Skeletal muscle tissue (tissue), 4 donors: Measurements from ENCODE around the gene JMJD1C. TPM values are rescaled to one million over a fixed set of nuclear protein-coding genes. Genes with fewer than 3 reads are reported as not detected.

ENCODE experiments used
- H3K27ac ChIP-seq: one replicate; pipeline ENCODE4 v1.7.0; 2013; ENCODE audit warnings: mild to moderate bottlenecking, low read depth, low read length, inconsistent platforms
- H3K27me3 ChIP-seq, 3 donors: one replicate each; pipeline ENCODE4 v1.7.0; 2013; ENCODE audit warnings: low read length in 3 of 3; ENCODE audit not compliant: control insufficient read depth in 3 of 3, insufficient read depth in 3 of 3
- H3K36me3 ChIP-seq, 3 donors: one replicate each; pipeline ENCODE4 v1.7.0; 2013; ENCODE audit warnings: low read length in 3 of 3; ENCODE audit not compliant: control insufficient read depth in 3 of 3, insufficient read depth in 3 of 3
- H3K4me1 ChIP-seq, 3 donors: one replicate each; pipeline ENCODE4 v1.7.0; 2013; ENCODE audit warnings: low read length in 3 of 3, mild to moderate bottlenecking in 3 of 3; ENCODE audit not compliant: control insufficient read depth in 3 of 3, insufficient read depth in 3 of 3
- H3K4me3 ChIP-seq, 3 donors: one replicate each; pipeline ENCODE4 v1.7.0; 2013; ENCODE audit warnings: low read length in 3 of 3
- H3K9ac ChIP-seq, 3 donors: one replicate each; pipeline ENCODE4 v1.7.0; 2013; ENCODE audit warnings: low read length in 3 of 3, mild to moderate bottlenecking in 3 of 3, moderate library complexity in 2 of 3, low read depth in 1 of 3
- H3K9me3 ChIP-seq, 3 donors: one replicate each; pipeline ENCODE4 v1.7.0; 2013; ENCODE audit warnings: low read length in 3 of 3; ENCODE audit not compliant: control insufficient read depth in 3 of 3
- total RNA-seq: library from RNA; depleted of rRNA; stranded (reverse); fragments of >200 nt; gene quantifications from one replicate; pipeline ENCODE4 v1.2.3, GENCODE V29; 2014
- donor health status: Osteomylitis.

JMJD1C gene
- total RNA-seq, 1 donor from 2014 or later: 90.8 TPM

DNA sequence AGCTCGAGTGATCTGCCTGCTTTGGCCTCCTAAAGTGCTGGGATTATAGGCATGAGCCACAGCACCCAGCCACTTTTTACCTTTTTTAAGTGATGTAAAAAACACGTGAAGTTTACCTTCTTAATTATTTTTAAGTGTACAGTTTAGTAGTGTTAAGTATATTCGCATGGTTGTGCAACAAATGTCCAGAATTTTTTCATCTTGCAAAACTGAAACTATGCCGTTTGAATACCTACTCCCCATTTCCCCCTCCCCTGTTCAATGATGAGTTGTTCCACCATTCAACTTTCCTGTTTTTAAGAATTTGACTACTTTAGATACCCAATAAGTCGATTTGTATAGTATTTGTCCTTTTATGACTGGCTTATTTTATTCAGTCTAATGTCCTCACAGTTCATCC is 321.8 kb downstream of the JMJD1C start:
- no peak overlapping the region for H3K4me3 ChIP-seq
- H3K36me3 ChIP-seq: peaks cover 4 to 5% (median 5%) of the 10 kb centered on the region in 3 donors
- peaks cover 4 to 10% (median 10%) of the 10 kb centered on the region in 3 donors for H3K4me1 ChIP-seq
- no peaks in the 10 kb centered on the region for H3K9me3 ChIP-seq
- no peak overlapping the region for H3K9ac ChIP-seq
- H3K27me3 ChIP-seq: no peaks in the 10 kb centered on the region
- H3K27ac ChIP-seq: no peak overlapping the region

DNA sequence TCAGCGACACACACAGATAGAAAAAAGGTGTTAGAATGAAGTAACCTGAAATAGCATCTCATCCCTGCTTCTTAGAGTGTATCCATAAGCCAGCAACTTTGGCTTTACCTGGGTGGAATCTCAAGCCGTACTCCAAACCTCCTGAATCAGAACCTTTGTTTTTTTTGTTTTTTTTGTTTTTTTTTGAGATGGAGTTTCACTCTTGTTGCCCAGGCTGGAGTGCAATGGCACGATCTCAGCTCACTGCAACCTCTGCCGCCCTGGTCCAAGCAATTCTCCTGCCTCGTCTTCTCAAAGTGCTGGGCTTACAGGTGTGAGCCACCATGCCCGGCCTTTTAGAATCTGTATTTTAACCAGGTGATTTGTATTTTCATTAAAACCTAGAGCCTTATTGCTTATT is 323.6 kb downstream of the JMJD1C start:
- peaks cover 10 to 16% (median 10%) of the 10 kb centered on the region in 3 donors for H3K4me1 ChIP-seq

GRCh38 chr10:63140077-63140476 is 325.7 kb downstream of the JMJD1C start:
- no peaks in the 10 kb centered on the region for H3K9me3 ChIP-seq
- peaks cover 2 to 22% (median 15%) of the 10 kb centered on the region in 3 donors for H3K4me1 ChIP-seq
- H3K9ac ChIP-seq: no peak overlapping the region
- H3K27me3 ChIP-seq: no peaks in the 10 kb centered on the region
- no peak overlapping the region for H3K4me3 ChIP-seq
- no peak overlapping the region for H3K27ac ChIP-seq
- H3K36me3 ChIP-seq: peaks cover 3 to 5% (median 4%) of the 10 kb centered on the region in 3 donors

More for the DNA sequence above, 323.6 kb downstream of the JMJD1C start:
- Histone ChIP-seq H3K9me3 (no peaks in the 10 kb centered on the region), H3K27me3 (no peaks in the 10 kb centered on the region), H3K9ac (no peak overlapping the region), H3K4me3 (no peak overlapping the region), H3K36me3 (peaks cover 3 to 5% (median 4%) of the 10 kb centered on the region in 3 donors), H3K27ac (no peak overlapping the region)

DNA sequence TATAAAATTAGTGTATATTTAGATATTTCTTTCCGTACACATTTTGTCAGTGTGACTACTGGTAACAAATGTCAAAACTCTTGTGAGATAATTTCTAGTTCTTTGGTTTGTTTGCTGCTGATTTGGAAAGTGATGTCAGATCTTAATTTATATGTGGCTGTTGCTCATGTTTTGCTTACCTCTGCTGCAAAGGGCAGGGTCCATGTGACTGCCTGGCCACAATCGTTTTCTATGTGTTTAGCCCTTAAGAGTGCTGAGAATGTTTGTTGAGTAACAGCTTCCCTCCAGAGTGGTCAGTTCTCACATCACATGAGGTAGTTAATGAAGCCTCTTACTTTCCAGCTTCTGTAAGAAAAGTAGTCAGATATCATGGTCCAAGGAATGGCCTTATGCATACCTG is 328.5 kb downstream of the JMJD1C start:
- Histone ChIP-seq H3K9me3 (no peaks in the 10 kb centered on the region), H3K27me3 (no peaks in the 10 kb centered on the region), H3K4me3 (no peak overlapping the region), H3K27ac (peak overlapping the region; percentile 69), H3K9ac (peak overlapping the region in 1 of 3 donors; percentile 11), H3K4me1 (peaks cover 11 to 31% (median 16%) of the 10 kb centered on the region in 3 donors), H3K36me3 (peaks cover 3 to 5% (median 4%) of the 10 kb centered on the region in 3 donors)

DNA sequence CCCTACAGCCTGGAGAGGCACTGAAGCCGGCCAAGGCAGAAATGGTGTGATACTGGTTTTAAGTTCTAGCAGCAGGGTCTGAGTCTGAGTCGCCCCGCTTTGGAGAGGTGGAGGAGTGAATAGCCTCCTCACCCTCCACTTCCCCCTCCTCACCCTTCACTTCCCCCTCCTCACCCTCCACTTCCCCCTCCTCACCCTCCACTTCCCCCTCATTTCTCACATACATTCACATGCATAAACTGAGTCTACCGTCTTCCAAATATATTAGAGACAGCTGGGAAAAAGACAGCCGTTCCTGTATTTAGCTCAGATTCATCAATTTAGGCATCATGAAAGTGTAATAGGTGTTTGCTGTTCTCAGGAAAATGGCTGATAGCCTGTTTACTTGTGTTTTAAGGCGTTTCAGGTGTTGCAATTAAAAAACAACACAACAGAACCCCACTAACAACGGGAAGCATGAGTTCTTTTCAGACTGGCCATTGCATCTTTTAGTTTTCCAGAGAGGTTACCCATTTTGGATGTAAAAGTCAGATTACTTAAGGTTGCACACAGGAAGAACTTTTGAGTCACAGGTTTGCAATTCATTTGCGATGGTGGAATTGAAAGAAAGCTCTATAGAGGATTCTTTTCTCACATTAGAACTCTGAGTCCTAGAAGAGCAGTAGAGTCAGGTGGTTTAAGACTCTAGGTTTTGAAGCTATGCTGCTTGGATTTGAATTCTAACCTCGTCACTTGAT is 331.8 kb downstream of the JMJD1C start:
- Histone ChIP-seq H3K27ac (peak overlapping the region; percentile 97), H3K4me1 (peaks cover 11 to 31% (median 16%) of the 10 kb centered on the region in 3 donors), H3K9ac (peak overlapping the region; percentile 99 to 100 (median 100)), H3K36me3 (no peaks in the 10 kb centered on the region), H3K27me3 (no peaks in the 10 kb centered on the region), H3K4me3 (peak overlapping the region; percentile 66 to 97 (median 84)), H3K9me3 (no peaks in the 10 kb centered on the region)

DNA sequence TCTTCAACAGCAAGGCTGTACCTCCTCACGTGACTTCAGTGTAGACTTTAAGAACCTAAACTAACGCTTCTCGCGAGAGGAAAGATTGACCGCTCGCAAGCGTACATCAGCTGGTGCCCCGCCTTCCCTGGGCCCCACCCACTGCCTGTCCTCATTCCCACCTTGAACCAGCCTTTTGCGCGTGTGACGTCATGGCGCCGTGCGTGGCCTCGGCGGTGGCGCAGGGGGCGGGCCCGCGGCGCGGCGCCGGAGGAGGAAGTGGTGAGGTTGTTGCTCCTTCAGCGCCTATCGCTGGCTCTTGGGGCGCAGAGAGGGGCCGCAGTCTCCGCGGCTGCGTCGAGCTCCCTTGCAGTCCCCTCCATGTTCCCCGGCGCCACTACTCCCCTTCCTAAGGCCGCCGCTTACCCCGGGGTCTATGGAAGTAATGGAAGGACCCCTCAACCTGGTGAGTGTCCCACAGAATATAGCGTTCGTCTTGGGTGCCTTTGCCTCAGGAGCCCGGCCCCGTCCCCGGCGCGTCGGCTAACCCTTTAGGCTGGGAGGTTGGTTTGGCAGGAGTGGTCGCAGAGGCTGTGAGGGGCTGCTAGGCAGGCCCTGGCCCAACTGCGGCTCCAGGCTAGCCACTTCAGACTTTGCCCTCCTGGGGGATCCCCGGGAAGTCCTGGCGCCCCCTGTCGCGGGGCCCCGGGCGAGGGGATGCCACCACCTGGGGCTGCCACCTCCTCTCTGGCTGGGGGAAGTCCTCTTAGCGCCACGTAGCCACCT is 332.5 kb downstream of the JMJD1C start, which contains the start of gene NRBF2:
Gene NRBF2 (plus strand): TSS at position 273 of the 765 bp plus-strand sequence. CDS start 143 bp downstream, at position 416.
- H3K4me1 ChIP-seq: peaks cover 11 to 31% (median 16%) of the 10 kb centered on the region in 3 donors
- H3K36me3 ChIP-seq: no peaks in the 10 kb centered on the region
- H3K9ac ChIP-seq: peak within 1 kb of the TSS; percentile 99 to 100 (median 100)
- H3K9me3 ChIP-seq: no peaks in the 10 kb centered on the region
- no peaks in the 10 kb centered on the region for H3K27me3 ChIP-seq
- peak within 1 kb of the TSS; percentile 97 for H3K27ac ChIP-seq
- peak within 1 kb of the TSS; percentile 66 to 97 (median 84) for H3K4me3 ChIP-seq

- H3K9ac ChIP-seq: no peak overlapping the region
These were observed 333.1 kb downstream of the JMJD1C start for GRCh38 chr10:63132651-63133055.

GRCh38 chr10:63129888-63130287 is 335.9 kb downstream of the JMJD1C start:
- Histone ChIP-seq H3K36me3 (no peaks in the 10 kb centered on the region), H3K9me3 (no peaks in the 10 kb centered on the region), H3K27ac (no peak overlapping the region), H3K4me1 (peaks cover 0 to 9% (median 9%) of the 10 kb centered on the region in 3 donors), H3K4me3 (no peak overlapping the region), H3K27me3 (no peaks in the 10 kb centered on the region), H3K9ac (no peak overlapping the region)

More at GRCh38 chr10:63132651-63133055, 333.1 kb downstream of the JMJD1C start:
- H3K9me3 ChIP-seq: no peaks in the 10 kb centered on the region
- H3K27me3 ChIP-seq: no peaks in the 10 kb centered on the region
- peak overlapping the region; percentile 66 to 97 (median 84) for H3K4me3 ChIP-seq
- no peaks in the 10 kb centered on the region for H3K36me3 ChIP-seq
- H3K4me1 ChIP-seq: peaks cover 11 to 30% (median 15%) of the 10 kb centered on the region in 3 donors
- H3K27ac ChIP-seq: peak overlapping the region; percentile 97

- Histone ChIP-seq H3K4me1 (peaks cover 0 to 3% (median 0%) of the 10 kb centered on the region in 3 donors), H3K36me3 (no peaks in the 10 kb centered on the region), H3K9me3 (no peaks in the 10 kb centered on the region), H3K4me3 (no peak overlapping the region), H3K9ac (no peak overlapping the region), H3K27ac (no peak overlapping the region), H3K27me3 (no peaks in the 10 kb centered on the region)
These were observed 337.3 kb downstream of the JMJD1C start for GRCh38 chr10:63128443-63128842.
